ENCODE data around the gene MSH5. TPM values are rescaled to one million over a fixed set of nuclear protein-coding genes. Genes with fewer than 3 reads are reported as not detected.

The MSH5 gene
- polyA plus RNA-seq, 1 donor (not counting 4 experiments of a cell fraction or from before 2014, with no cell fraction given), result 14.8 TPM

DNA sequence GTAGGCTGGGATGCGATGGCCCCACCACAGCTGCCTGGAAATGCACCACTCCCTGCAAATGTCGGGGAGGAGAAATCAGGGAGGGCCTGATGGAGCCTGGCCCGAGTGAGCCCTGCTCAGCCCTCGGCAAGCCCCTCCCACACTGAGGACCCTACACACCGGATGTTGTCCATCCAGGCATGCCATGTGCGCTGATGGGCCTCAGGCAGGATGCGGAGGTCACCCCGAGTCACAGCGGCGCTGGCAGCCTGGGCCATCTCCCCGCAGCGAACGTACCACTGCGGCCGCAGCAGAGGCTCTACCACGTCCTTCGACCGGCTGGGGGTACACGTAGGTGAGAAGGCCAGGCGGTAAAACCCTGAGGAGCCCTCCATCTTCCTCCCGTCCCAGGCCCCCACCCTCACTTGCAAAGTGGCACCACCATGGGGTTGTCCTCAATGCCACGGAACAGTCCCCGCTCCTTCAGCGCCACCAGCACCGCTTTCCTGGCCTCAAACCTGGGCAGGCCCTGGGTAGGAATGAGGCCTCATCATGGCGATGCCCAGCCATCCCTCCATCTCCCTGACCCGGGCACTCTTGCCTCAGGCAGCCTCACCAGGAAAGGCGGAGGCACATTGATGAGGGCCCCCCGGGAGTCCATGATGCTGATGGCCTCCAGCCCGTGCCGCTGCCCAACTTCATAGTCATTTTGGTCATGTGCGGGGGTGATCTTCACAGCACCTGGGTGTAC lies 42.5 kb downstream of the MSH5 start:
- Histone ChIP-seq H3K4me2 (ENCODE audit: control insufficient read depth, extremely low read depth, insufficient read depth, low read depth, low read length) (no peak overlapping the region), H2AFZ (ENCODE audit: control insufficient read depth, low read length) (no peak overlapping the region), H3K9ac (ENCODE audit: control insufficient read depth, extremely low read depth, insufficient read depth, low read length) (no peak overlapping the region), H3K9me1 (ENCODE audit: control insufficient read depth, extremely low read depth, insufficient read depth, low read length) (no peaks in the 10 kb centered on the region), H3K27me3 (ENCODE audit: control insufficient read depth, extremely low read depth, insufficient read depth, low read length) (no peaks in the 10 kb centered on the region), H3K9me3 (ENCODE audit: control insufficient read depth, low read depth, low read length) (no peaks in the 10 kb centered on the region), H4K20me1 (ENCODE audit: control insufficient read depth, extremely low read depth, insufficient read depth, low read length) (no peaks in the 10 kb centered on the region), H3K27ac (ENCODE audit: control insufficient read depth, insufficient read depth, low read length) (no peak overlapping the region), H3K4me1 (ENCODE audit: control insufficient read depth, extremely low read depth, insufficient read depth, low read length) (peaks cover 2% of the 10 kb centered on the region), H3K4me3 (ENCODE audit: control insufficient read depth in 2 of 3, extremely low read depth in 1 of 3, insufficient read depth in 2 of 3, low read depth in 1 of 3, low read length in 3 of 3) (no peak overlapping the region), H3K36me3 (ENCODE audit: control insufficient read depth in 2 of 2, extremely low read depth in 1 of 2, insufficient read depth in 2 of 2, low read length in 2 of 2) (peaks cover 37 to 56% of the 10 kb centered on the region in 2 experiments), H3K79me2 (ENCODE audit: control insufficient read depth, insufficient read depth, low read length) (no peaks in the 10 kb centered on the region)
- dilution Hi-C loops (cut with MboI; ENCODE audit: extremely low pct_ligation_motif_present, low sequenced_read_pairs), result no loop called here
- FAIRE-seq (no peak), DNase-seq (ENCODE audit: low read depth, low spot score) (no peak)
- TF ChIP-seq, protein P1, sequence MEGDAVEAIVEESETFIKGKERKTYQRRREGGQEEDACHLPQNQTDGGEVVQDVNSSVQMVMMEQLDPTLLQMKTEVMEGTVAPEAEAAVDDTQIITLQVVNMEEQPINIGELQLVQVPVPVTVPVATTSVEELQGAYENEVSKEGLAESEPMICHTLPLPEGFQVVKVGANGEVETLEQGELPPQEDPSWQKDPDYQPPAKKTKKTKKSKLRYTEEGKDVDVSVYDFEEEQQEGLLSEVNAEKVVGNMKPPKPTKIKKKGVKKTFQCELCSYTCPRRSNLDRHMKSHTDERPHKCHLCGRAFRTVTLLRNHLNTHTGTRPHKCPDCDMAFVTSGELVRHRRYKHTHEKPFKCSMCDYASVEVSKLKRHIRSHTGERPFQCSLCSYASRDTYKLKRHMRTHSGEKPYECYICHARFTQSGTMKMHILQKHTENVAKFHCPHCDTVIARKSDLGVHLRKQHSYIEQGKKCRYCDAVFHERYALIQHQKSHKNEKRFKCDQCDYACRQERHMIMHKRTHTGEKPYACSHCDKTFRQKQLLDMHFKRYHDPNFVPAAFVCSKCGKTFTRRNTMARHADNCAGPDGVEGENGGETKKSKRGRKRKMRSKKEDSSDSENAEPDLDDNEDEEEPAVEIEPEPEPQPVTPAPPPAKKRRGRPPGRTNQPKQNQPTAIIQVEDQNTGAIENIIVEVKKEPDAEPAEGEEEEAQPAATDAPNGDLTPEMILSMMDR (optimal IDR thresholded peaks at IDR 0.05 in 1 of 3, IDR thresholded peaks at IDR 0.05 in 1 of 3, conservative IDR thresholded peaks at IDR 0.05 in 1 of 3; ENCODE audit: extremely low read depth in 1 of 3, insufficient read depth in 2 of 3, low read length in 3 of 3), result no peak
- TF ChIP-seq EZH2 (IDR thresholded peaks at IDR 0.05; ENCODE audit: low read length), result no peak

DNA sequence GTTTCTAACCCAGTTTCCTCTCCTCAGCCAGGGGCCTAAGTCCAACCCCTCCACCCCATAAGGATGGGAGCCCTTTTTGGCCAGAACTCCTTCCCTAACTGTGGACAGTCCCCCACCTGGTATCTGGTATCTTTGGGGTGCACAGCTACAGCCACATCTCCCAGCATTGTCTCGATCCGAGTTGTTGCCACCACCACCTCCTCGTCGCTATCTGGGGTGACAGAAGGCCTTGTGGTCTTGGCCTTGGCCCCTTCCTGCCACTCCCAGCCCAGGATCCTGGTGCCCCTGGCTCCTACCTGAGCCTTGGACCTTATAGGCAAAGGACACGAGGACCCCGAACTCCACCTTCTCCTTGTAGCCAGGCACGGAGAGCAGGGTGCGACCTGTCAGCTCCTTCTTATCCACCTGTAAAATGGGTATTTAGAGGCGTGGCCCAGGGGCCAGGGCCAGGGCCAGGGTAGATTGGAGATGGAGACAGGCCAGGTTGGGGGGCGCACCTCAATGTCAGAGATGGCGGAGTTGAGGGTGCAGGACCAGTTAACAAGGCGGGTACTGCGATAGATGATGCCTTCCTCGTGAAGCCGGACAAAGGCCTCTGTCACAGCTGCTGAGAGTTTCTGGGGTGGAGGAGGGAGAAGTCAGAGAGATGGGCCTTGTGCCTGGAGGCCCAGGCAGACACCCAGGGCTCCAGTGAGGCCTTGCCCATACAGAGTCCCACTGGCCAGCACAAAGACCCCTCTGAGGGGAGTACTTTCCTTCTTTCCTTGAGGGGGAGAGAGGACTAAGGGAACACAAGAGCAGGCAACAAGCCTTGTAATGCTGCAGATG lies 44.5 kb downstream of the MSH5 start:
- H3K4me2 ChIP-seq (ENCODE audit: control insufficient read depth, extremely low read depth, insufficient read depth, low read depth, low read length), result no peak overlapping the region
- H3K9me1 ChIP-seq (ENCODE audit: control insufficient read depth, extremely low read depth, insufficient read depth, low read length), result no peaks in the 10 kb centered on the region
- no peak for FAIRE-seq
- no peak overlapping the region for H3K9ac ChIP-seq (ENCODE audit: control insufficient read depth, extremely low read depth, insufficient read depth, low read length)
- H3K79me2 ChIP-seq (ENCODE audit: control insufficient read depth, insufficient read depth, low read length), result peaks cover 2% of the 10 kb centered on the region
- dilution Hi-C loops (cut with MboI; ENCODE audit: extremely low pct_ligation_motif_present, low sequenced_read_pairs), result no loop called here
- H3K36me3 ChIP-seq (ENCODE audit: control insufficient read depth in 2 of 2, extremely low read depth in 1 of 2, insufficient read depth in 2 of 2, low read length in 2 of 2), result peaks cover 28 to 48% of the 10 kb centered on the region in 2 experiments
- H4K20me1 ChIP-seq (ENCODE audit: control insufficient read depth, extremely low read depth, insufficient read depth, low read length), result no peaks in the 10 kb centered on the region
- H2AFZ ChIP-seq (ENCODE audit: control insufficient read depth, low read length), result no peak overlapping the region
- no peaks in the 10 kb centered on the region for H3K9me3 ChIP-seq (ENCODE audit: control insufficient read depth, low read depth, low read length)
- TF ChIP-seq, protein P1 (optimal IDR thresholded peaks at IDR 0.05 in 1 of 3, IDR thresholded peaks at IDR 0.05 in 1 of 3, conservative IDR thresholded peaks at IDR 0.05 in 1 of 3; ENCODE audit: extremely low read depth in 1 of 3, insufficient read depth in 2 of 3, low read length in 3 of 3), result no peak
- TF ChIP-seq EZH2 (IDR thresholded peaks at IDR 0.05; ENCODE audit: low read length), result no peak
- no peaks in the 10 kb centered on the region for H3K4me1 ChIP-seq (ENCODE audit: control insufficient read depth, extremely low read depth, insufficient read depth, low read length)
- no peak overlapping the region for H3K27ac ChIP-seq (ENCODE audit: control insufficient read depth, insufficient read depth, low read length)
- DNase-seq (ENCODE audit: low read depth, low spot score), result no peak
- no peaks in the 10 kb centered on the region for H3K27me3 ChIP-seq (ENCODE audit: control insufficient read depth, extremely low read depth, insufficient read depth, low read length)
- H3K4me3 ChIP-seq (ENCODE audit: control insufficient read depth in 2 of 3, extremely low read depth in 1 of 3, insufficient read depth in 2 of 3, low read depth in 1 of 3, low read length in 3 of 3), result no peak overlapping the region

Data from keratinocyte (primary cell).